Frontal cortex (tissue), 4 donors: ENCODE measurements around the gene PF4V1. TPM values are rescaled to one million over a fixed set of nuclear protein-coding genes. Genes with fewer than 3 reads are reported as not detected.

ENCODE experiments used
- DNase-seq, 2 donors: peaks; one replicate each; pipeline ENCODE4 v3.0.0; 2012; ENCODE audit warnings: low spot score in 2 of 2
- FAIRE-seq: peaks from 2 replicates; lab custom pipeline; 2012; peaks lifted over from hg19 to GRCh38; lab: Jason Lieb, UNC
- total RNA-seq: library from RNA; depleted of rRNA; stranded (reverse); fragments of >200 nt; gene quantifications from one replicate; pipeline ENCODE4 v1.2.3, GENCODE V29; 2014
- donor health status: control.
- donor health status: control.
- donor health status: control.

Gene PF4V1
- total RNA-seq, 1 donor from 2014 or later: 0.41 TPM

GRCh38 chr4:73868206-73869129 lies 15.4 kb downstream of the PF4V1 start:
- FAIRE-seq (no peak), DNase-seq (no peak)

GRCh38 chr4:73869130-73870055 lies 16.3 kb downstream of the PF4V1 start, which contains the start of gene CXCL1:
Gene CXCL1 (plus strand): TSS chr4:73869393. CDS start chr4:73869471, 78 bp downstream.
- FAIRE-seq (no peak), DNase-seq (peak in 1 of 2 donors; percentile 29)

GRCh38 chr4:73870260-73870659 lies 17.2 kb downstream of the PF4V1 start:
- FAIRE-seq: no peak

GRCh38 chr4:73870768-73871167 lies 17.7 kb downstream of the PF4V1 start:
- DNase-seq (no peak), FAIRE-seq (no peak)

More at GRCh38 chr4:73870260-73870659, 17.2 kb downstream of the PF4V1 start:
- no peak for DNase-seq

- DNase-seq: no peak
- FAIRE-seq: no peak
Measured at GRCh38 chr4:73871511-73872310, 18.6 kb downstream of the PF4V1 start.

- DNase-seq (no peak), FAIRE-seq (no peak)
Measured at GRCh38 chr4:73872316-73873108, 19.4 kb downstream of the PF4V1 start.

GRCh38 chr4:73874386-73874785 lies 21.3 kb downstream of the PF4V1 start:
- DNase-seq (no peak), FAIRE-seq (no peak)

- no peak for DNase-seq
- FAIRE-seq: no peak
Measured at GRCh38 chr4:73875401-73875800, 22.3 kb downstream of the PF4V1 start.

- FAIRE-seq: no peak
- no peak for DNase-seq
Measured at GRCh38 chr4:73883306-73883705, 30.2 kb downstream of the PF4V1 start.

- DNase-seq (no peak), FAIRE-seq (no peak)
Measured at GRCh38 chr4:73885574-73886267, 32.6 kb downstream of the PF4V1 start.

GRCh38 chr4:73891326-73891725 lies 38.2 kb downstream of the PF4V1 start:
- FAIRE-seq: no peak
- DNase-seq: no peak

- FAIRE-seq (no peak), DNase-seq (no peak)
Measured at GRCh38 chr4:73891739-73892405, 38.8 kb downstream of the PF4V1 start.

GRCh38 chr4:73892966-73893365 lies 39.9 kb downstream of the PF4V1 start:
- FAIRE-seq (no peak), DNase-seq (no peak)

GRCh38 chr4:73894001-73894400 lies 40.9 kb downstream of the PF4V1 start:
- no peak for FAIRE-seq
- DNase-seq: no peak

- DNase-seq (no peak), FAIRE-seq (no peak)
Measured at GRCh38 chr4:73895201-73896175, 42.4 kb downstream of the PF4V1 start.

- DNase-seq (no peak), FAIRE-seq (no peak)
Measured at GRCh38 chr4:73896416-73896815, 43.3 kb downstream of the PF4V1 start.
